PC-3 (cell line): ENCODE results near the gene OR8I2.

Experiments used
- EZH2 ChIP-seq: fragments of 300-600 bp; sonication (generic); IDR thresholded peaks from one replicate; pipeline ENCODE4 v1.6.1; 2017; ENCODE audit warnings: antibody characterized with exemption, mild to moderate bottlenecking, low read length; ENCODE audit not compliant: unreplicated experiment
- EZH2phosphoT487 ChIP-seq: fragments of 300-600 bp; sonication (generic); IDR thresholded peaks from 2 replicates; pipeline ENCODE4 v1.6.1; 2018; ENCODE audit warnings: mild to moderate bottlenecking, antibody characterized with exemption, low read length, borderline replicate concordance
- TF ChIP-seq, protein P1 (sequence below): fragments of 300-600 bp; sonication (generic); conservative IDR thresholded peaks from 2 replicates; pipeline ENCODE4 v1.5.1; 2017; ENCODE audit warnings: antibody characterized with exemption, low read depth, mild to moderate bottlenecking, low read length

DNA sequence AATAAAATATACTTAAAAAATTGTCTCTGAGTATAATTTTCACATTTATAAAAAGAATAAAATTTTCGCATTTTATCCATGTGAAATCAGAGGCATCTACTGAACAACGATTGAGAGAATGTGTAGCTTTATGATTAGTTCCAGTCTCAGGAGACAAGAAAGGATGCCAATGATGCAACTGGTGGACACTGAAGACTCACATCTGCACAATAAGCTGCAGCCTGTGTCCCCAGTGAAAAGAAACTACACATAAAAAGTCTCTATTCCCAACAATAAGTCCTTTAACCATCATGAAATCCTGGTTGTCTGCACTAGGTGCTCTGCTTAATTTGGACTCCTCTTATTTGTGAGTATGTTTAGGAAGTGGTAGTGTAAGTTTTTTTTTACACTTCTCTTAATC, 43.6 kb upstream of the OR8I2 start:
- TF ChIP-seq, protein P1, sequence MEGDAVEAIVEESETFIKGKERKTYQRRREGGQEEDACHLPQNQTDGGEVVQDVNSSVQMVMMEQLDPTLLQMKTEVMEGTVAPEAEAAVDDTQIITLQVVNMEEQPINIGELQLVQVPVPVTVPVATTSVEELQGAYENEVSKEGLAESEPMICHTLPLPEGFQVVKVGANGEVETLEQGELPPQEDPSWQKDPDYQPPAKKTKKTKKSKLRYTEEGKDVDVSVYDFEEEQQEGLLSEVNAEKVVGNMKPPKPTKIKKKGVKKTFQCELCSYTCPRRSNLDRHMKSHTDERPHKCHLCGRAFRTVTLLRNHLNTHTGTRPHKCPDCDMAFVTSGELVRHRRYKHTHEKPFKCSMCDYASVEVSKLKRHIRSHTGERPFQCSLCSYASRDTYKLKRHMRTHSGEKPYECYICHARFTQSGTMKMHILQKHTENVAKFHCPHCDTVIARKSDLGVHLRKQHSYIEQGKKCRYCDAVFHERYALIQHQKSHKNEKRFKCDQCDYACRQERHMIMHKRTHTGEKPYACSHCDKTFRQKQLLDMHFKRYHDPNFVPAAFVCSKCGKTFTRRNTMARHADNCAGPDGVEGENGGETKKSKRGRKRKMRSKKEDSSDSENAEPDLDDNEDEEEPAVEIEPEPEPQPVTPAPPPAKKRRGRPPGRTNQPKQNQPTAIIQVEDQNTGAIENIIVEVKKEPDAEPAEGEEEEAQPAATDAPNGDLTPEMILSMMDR = no peak
- no peak for TF ChIP-seq EZH2
- no peak for TF ChIP-seq EZH2phosphoT487
